AG04450 (cell line): Measurements from ENCODE around the gene USF3. TPM values are rescaled to one million over a fixed set of nuclear protein-coding genes. Genes with fewer than 3 reads are reported as not detected.

Experiments used
- CTCF ChIA-PET: fragments of 300-600, 350-600 bp; formaldehyde crosslinking; extraction: SDS; loops from one replicate; lab custom pipeline; 2022; ENCODE audit warnings: antibody characterized with exemption, inconsistent platforms; lab: Charles Lee
- POLR2A ChIA-PET: fragments of 350-600 bp; formaldehyde crosslinking; extraction: SDS; loops from one replicate; lab custom pipeline; 2021; ENCODE audit warnings: antibody characterized with exemption, inconsistent platforms; lab: Yijun Ruan, JAX
- DNase-seq: peaks from one replicate; pipeline ENCODE4 v3.0.0-alpha.2; 2011; ENCODE audit warnings: low read depth, low spot score
- H3K27ac ChIP-seq: one replicate; pipeline ENCODE4 v1.5.1; 2012; ENCODE audit warnings: low read depth, low read length, control low read depth
- H3K27me3 ChIP-seq: one replicate; pipeline ENCODE4 v1.6.0; 2012; ENCODE audit warnings: low read length; ENCODE audit not compliant: control insufficient read depth, insufficient read depth
- H3K4me3 ChIP-seq: 2 replicates; pipeline ENCODE4 v1.5.1; 2011; ENCODE audit warnings: mild to moderate bottlenecking, low read depth, low read length, control low read depth
- H3K9me3 ChIP-seq: 2 replicates; pipeline ENCODE4 v1.5.1; 2012; ENCODE audit warnings: low read length; ENCODE audit not compliant: control insufficient read depth, insufficient read depth
- CTCF ChIP-seq: IDR thresholded peaks from 2 replicates; pipeline ENCODE4 v1.5.1; 2011; ENCODE audit warnings: low read depth, low read length, control low read depth, inconsistent platforms
- polyA plus RNA-seq: library from polyadenylated mRNA; depleted of rRNA; stranded (reverse); fragments of >200 nt; gene quantifications from 2 replicates; pipeline ENCODE4 v1.2.3, GENCODE V29; 2011

Gene USF3
- polyA plus RNA-seq, 1 experiment, result 15.4 TPM

DNA sequence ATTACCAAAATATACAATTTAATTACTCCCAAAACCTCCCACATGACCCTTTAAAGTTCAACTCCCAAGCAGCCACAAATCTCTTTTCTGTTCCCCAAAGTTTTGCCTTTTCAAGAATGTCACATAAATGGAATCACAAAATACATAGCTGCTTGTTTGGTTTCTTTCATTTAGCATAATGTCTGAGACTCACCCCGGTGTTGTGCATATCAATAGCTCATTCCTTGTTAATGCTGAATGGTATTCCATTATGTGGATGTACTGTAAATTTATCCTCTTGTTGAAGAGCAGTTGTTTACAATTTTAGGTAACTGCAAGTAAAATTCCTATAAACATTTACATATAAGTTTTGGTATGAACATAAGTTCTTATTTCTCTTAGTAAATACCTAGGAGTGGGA, 34.1 kb upstream of the USF3 start:
- H3K9me3 ChIP-seq, result no peaks in the 10 kb centered on the region
- TF ChIP-seq CTCF, result no peak
- no peak for DNase-seq
- POLR2A ChIA-PET, result interaction anchor here (0.5 kb wide), 1 partner anchor 77 kb away, joined by 3 read pairs; no protein-coding TSS in a partner anchor
- no peaks in the 10 kb centered on the region for H3K27me3 ChIP-seq
- CTCF ChIA-PET, result interaction anchor here (0.6 to 1.5 kb wide), 4 partner anchors 13 to 595 kb away, joined by 3 to 9 read pairs (median 4); no protein-coding TSS in a partner anchor
- H3K4me3 ChIP-seq, result no peak overlapping the region
- H3K27ac ChIP-seq, result no peak overlapping the region

- ChIA-PET POLR2A (no interaction called here), CTCF (no interaction called here)
- no peak for TF ChIP-seq CTCF
- DNase-seq, result no peak
- Histone ChIP-seq H3K27me3 (no peaks in the 10 kb centered on the region), H3K27ac (no peak overlapping the region), H3K4me3 (no peak overlapping the region), H3K9me3 (no peaks in the 10 kb centered on the region)
Observed at GRCh38 chr3:113728661-113729060, 32.2 kb upstream of the USF3 start.

DNA sequence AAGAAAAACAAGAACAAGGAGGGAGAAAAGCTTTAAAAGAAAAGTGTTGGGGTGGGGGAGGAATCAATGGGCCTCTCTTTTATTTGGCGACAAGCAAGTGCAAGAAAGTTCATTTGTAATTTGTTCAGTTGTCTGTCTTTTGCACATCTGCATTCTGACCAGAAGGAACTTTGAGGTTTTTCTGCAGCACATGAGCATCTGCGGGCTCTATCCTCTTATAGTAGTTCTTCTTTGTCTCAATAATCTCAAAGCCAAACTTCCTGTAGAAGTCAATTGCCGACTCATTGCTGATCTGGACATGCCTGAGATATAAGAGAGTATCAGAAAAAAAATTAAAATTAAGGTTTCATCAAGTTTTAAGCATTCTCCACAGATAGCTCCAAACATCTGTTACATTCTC, 25.2 kb upstream of the USF3 start:
- Histone ChIP-seq H3K27ac (no peak overlapping the region), H3K27me3 (no peaks in the 10 kb centered on the region), H3K4me3 (no peak overlapping the region), H3K9me3 (no peaks in the 10 kb centered on the region)
- POLR2A ChIA-PET, result interaction anchor here (0.6 kb wide), 1 partner anchor 18 kb away, joined by 7 read pairs; no protein-coding TSS in a partner anchor
- CTCF ChIA-PET, result interaction anchor here (1.2 to 4.5 kb wide), 2 partner anchors 14 to 117 kb away, joined by 3 to 23 read pairs; partner anchors contain the start of gene GRAMD1C
- DNase-seq, result no peak
- TF ChIP-seq CTCF, result no peak

- TF ChIP-seq CTCF, result no peak
- no peak overlapping the region for H3K4me3 ChIP-seq
- ChIA-PET POLR2A (no interaction called here), CTCF (interaction anchor here (1.3 to 4.5 kb wide), 2 partner anchors 16 to 226 kb away, joined by 3 to 23 read pairs; no protein-coding TSS in a partner anchor)
- DNase-seq, result no peak
- no peaks in the 10 kb centered on the region for H3K27me3 ChIP-seq
- H3K27ac ChIP-seq, result no peak overlapping the region
- H3K9me3 ChIP-seq, result no peaks in the 10 kb centered on the region
Observed at GRCh38 chr3:113719758-113720157, 23.3 kb upstream of the USF3 start.

- Histone ChIP-seq H3K27ac (no peak overlapping the region), H3K27me3 (no peaks in the 10 kb centered on the region), H3K9me3 (no peaks in the 10 kb centered on the region), H3K4me3 (no peak overlapping the region)
- no peak for TF ChIP-seq CTCF
- ChIA-PET CTCF (interaction anchor here (1.3 to 4.5 kb wide), 2 partner anchors 17 to 226 kb away, joined by 3 to 23 read pairs; no protein-coding TSS in a partner anchor), POLR2A (no interaction called here)
- DNase-seq, result no peak
Observed at GRCh38 chr3:113719294-113719693, 22.9 kb upstream of the USF3 start.
